Gastroesophageal sphincter (tissue), 4 donors: ENCODE results near the gene ZBTB42. TPM values are rescaled to one million over a fixed set of nuclear protein-coding genes. Genes with fewer than 3 reads are reported as not detected.

ENCODE experiments used
- ATAC-seq: fragments of 150-250 bp; one replicate; pipeline ENCODE4 v1.9.1; 2016; ENCODE audit warnings: mild to moderate bottlenecking, moderate library complexity
- H3K27ac ChIP-seq, 4 donors: fragments of 200-600 bp; sonication (generic) in 3 of 4; 1 replicate in 3 of 4; 2 replicates in 1 of 4; pipeline ENCODE4 v1.5.1; 2016 to 2019
- H3K27me3 ChIP-seq: fragments of 200-600 bp; sonication (generic); one replicate; pipeline ENCODE4 v1.5.1; 2019
- H3K36me3 ChIP-seq, 2 donors: fragments of 200-600 bp; sonication (generic); one replicate each; pipeline ENCODE4 v1.5.1; 2019; ENCODE audit warnings: control low read depth in 1 of 2
- H3K4me1 ChIP-seq, 3 donors: fragments of 200-600 bp; sonication (generic); 1 replicate in 2 of 3; 2 replicates in 1 of 3; pipeline ENCODE4 v1.5.1; 2016 to 2019; ENCODE audit warnings: control low read depth in 2 of 3
- H3K4me3 ChIP-seq, 2 donors: fragments of 200-600 bp; sonication (generic); one replicate each; pipeline ENCODE4 v1.5.1; 2019; ENCODE audit warnings: mild to moderate bottlenecking in 1 of 2, moderate library complexity in 1 of 2
- H3K9me3 ChIP-seq, 3 donors: fragments of 200-600 bp; sonication (generic); one replicate each; pipeline ENCODE4 v1.5.1; 2017 to 2019; ENCODE audit warnings: control low read depth in 2 of 3
- CTCF ChIP-seq, 4 experiments: fragments of 200-600 bp in 2 of 4; fragments of 450-650 bp in 2 of 4; sonication (generic) in 1 of 4; IDR thresholded peaks; one replicate each; pipeline ENCODE4 v1.5.1; 2017 to 2019; ENCODE audit warnings: antibody characterized with exemption in 4 of 4, mild to moderate bottlenecking in 2 of 4, moderate library complexity in 2 of 4
- EP300 ChIP-seq: sonication (generic); formaldehyde crosslinking; IDR thresholded peaks from one replicate; pipeline ENCODE4 v1.6.1; 2017; ENCODE audit warnings: antibody characterized with exemption, mild to moderate bottlenecking
- POLR2A ChIP-seq, 2 donors: fragments of 450-650 bp; IDR thresholded peaks; one replicate each; pipeline ENCODE4 v1.6.1; 2017; ENCODE audit warnings: antibody characterized with exemption in 2 of 2, mild to moderate bottlenecking in 2 of 2, moderate library complexity in 1 of 2
- POLR2AphosphoS5 ChIP-seq: sonication (generic); formaldehyde crosslinking; IDR thresholded peaks from one replicate; pipeline ENCODE4 v1.6.1; 2017; ENCODE audit warnings: antibody characterized with exemption
- WGBS, 2 donors: methylation state at CpG; one replicate each; pipeline ENCODE4 v1.1.5; 2018; ENCODE audit warnings: low coverage in 1 of 2; 5-methylcytosine and 5-hydroxymethylcytosine counted together
- total RNA-seq, 4 donors: library from RNA; depleted of rRNA; stranded (reverse); fragments of >200 nt; gene quantifications; one replicate each; pipeline ENCODE4 v1.1.0, GENCODE V29; 2016

The ZBTB42 gene
- total RNA-seq, 4 donors from 2014 or later, result 2.0 to 4.8 (median 3.2) TPM

GRCh38 chr14:104757681-104758392, 43.1 kb upstream of the ZBTB42 start:
- no peak overlapping the region for H3K27ac ChIP-seq
- peaks cover 0 to 49% (median 17%) of the 10 kb centered on the region in 3 donors for H3K4me1 ChIP-seq
- peaks cover 0 to 81% of the 10 kb centered on the region in 2 donors for H3K36me3 ChIP-seq
- WGBS, 2 donors, result 76 to 98% methylated on average over 4 to 5 of the region's 19 CpGs
- no peaks in the 10 kb centered on the region for H3K9me3 ChIP-seq
- no peak for TF ChIP-seq POLR2A (IDR thresholded peaks at IDR 0.05)
- no peak for TF ChIP-seq CTCF (IDR thresholded peaks at IDR 0.05)
- TF ChIP-seq EP300, result no peak
- no peak for TF ChIP-seq POLR2AphosphoS5
- ATAC-seq, result no peak
- H3K4me3 ChIP-seq, result no peak overlapping the region
- no peaks in the 10 kb centered on the region for H3K27me3 ChIP-seq

DNA sequence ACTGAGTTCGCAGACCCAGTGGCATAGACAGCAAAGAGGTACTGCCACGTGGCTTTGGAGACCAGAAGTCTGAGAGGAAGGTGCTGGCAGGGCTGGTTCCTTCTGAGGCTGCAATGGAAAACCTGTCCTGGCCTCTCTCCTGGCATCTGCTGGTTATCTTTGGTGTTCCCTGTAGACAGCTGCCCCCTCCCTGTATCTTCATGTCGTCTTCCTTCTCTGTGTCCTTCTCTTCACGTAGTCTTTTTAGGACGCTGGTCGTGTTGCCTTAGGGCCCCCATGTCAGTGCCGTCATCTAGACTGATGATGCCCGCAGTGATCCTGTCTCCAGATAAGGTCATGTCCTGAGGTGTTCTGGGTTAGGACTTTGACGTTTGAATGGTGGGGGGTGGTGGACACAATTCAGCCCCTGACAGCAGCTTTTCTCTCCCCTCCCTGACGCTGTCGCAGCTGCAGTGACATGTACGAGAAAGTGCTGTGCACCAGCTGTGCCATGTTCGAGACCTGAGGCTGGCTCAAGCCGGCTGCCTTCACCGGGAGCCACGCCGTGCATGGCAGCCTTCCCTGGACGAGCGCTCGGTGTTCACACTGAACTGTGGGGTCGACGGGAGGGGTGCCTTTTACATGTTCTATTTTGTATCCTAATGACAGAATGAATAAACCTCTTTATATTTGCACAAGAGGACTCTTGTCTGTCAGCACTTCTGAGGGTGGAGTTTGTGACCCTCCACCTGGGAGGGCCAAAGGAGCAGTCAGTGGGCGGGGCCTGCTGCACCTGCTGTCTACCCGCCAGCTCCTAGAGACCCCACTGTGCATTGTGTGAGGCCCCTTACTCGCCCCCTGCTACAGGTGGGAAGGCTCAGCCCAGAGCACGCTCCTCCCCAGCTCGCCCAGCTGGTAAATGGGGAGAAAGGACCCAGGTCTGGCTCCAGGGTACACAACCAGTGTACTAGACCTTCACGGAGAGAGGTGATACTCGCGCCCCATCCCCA, 41.6 kb upstream of the ZBTB42 start:
- Histone ChIP-seq H3K27me3 (no peaks in the 10 kb centered on the region), H3K36me3 (peaks cover 0 to 85% of the 10 kb centered on the region in 2 donors), H3K4me1 (peaks cover 0 to 40% (median 10%) of the 10 kb centered on the region in 3 donors), H3K4me3 (no peak overlapping the region), H3K27ac (peak overlapping the region in 1 of 4 donors; percentile 45), H3K9me3 (no peaks in the 10 kb centered on the region)
- WGBS, 2 donors, result 74 to 81% methylated on average over 6 to 13 of the region's 30 CpGs
- no peak for ATAC-seq
- no peak for TF ChIP-seq POLR2AphosphoS5

- 78 to 92% methylated on average over 3 of the region's 3 CpGs for WGBS, 2 donors
- Histone ChIP-seq H3K4me1 (peaks cover 0 to 22% (median 8%) of the 10 kb centered on the region in 3 donors), H3K9me3 (no peaks in the 10 kb centered on the region), H3K4me3 (no peak overlapping the region), H3K27me3 (no peaks in the 10 kb centered on the region), H3K36me3 (peaks cover 0 to 36% of the 10 kb centered on the region in 2 donors), H3K27ac (no peak overlapping the region)
- no peak for TF ChIP-seq CTCF (IDR thresholded peaks at IDR 0.05)
- no peak for TF ChIP-seq EP300
- TF ChIP-seq POLR2AphosphoS5, result no peak
- no peak for TF ChIP-seq POLR2A (IDR thresholded peaks at IDR 0.05)
- no peak for ATAC-seq
Measured at GRCh38 chr14:104765517-104765916, 35.4 kb upstream of the ZBTB42 start.

DNA sequence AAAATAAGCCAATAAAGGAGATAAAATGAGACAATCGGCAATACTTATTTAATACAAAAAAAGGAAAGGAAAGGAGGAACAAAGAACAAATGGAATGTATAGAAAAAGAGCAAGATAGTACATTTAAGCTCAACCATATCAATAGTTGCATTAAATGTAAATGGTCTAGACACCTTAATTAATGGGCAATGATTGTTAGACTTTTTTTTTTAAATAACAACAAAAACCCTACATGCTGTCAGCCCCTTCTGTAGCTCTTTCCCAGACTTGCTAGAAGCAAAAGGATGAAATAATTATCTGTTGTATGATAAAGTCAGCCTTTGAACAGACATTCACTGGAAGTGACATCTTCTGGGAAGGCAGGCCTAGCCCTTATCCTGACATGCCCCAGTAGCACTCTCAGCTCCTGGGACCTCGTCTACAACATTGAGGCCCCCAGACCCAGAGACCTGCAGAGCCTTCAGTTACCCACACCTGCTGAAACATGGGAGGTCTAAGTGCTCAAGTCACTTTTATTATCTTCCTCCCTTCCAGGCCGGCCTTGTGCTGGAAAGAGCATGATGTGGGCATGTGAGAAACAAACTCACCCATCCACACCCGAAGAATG, 34.5 kb upstream of the ZBTB42 start:
- ATAC-seq, result no peak
- Histone ChIP-seq H3K4me1 (peaks cover 0 to 13% (median 8%) of the 10 kb centered on the region in 3 donors), H3K27ac (no peak overlapping the region), H3K4me3 (no peak overlapping the region), H3K9me3 (no peaks in the 10 kb centered on the region), H3K27me3 (no peaks in the 10 kb centered on the region), H3K36me3 (peaks cover 0 to 36% of the 10 kb centered on the region in 2 donors)
- TF ChIP-seq POLR2AphosphoS5, result no peak
- no peak for TF ChIP-seq EP300
- no peak for TF ChIP-seq POLR2A (IDR thresholded peaks at IDR 0.05)
- TF ChIP-seq CTCF (IDR thresholded peaks at IDR 0.05), result no peak
- WGBS, 2 donors, result 73 to 93% methylated on average over 1 to 4 of the region's 4 CpGs
